HG03432 (cell line): ENCODE measurements around the gene PRKCH.

ENCODE experiments used
- ATAC-seq: cut with Tn5 transposase; IDR thresholded peaks from one replicate; pipeline ENCODE4 v1.9.1; 2021; ENCODE audit warnings: mild to moderate bottlenecking, moderate library complexity; ENCODE audit not compliant: unreplicated experiment

The PRKCH gene

DNA sequence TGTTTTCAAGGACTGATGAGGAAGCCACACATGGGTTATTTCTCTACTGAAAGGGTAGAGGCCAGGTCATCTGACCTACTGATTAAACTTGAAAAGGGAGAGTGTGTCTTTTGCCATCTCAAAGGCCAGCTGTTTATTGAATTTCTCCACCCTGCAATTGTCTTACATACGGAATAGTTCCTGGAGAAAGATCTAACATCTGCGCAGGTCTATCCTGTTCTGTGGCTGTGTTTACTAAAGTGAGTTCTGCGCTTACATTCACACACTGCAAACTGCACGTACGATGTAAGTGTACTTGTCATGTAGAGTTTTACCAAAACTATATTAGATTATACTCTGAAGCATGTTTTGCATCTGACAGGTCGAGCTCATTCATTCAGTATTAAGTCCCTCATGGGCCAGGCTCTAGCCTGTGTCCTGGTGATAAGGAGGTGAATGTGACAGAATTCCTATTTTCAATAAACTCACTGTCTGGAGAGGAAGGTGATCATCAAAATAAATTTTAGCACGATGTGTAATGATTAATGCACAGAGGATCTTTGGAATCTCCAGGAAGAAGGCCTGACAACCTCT is 96.6 kb downstream of the PRKCH start:
- ATAC-seq = no peak

- ATAC-seq = no peak
These were observed 97.4 kb downstream of the PRKCH start for GRCh38 chr14:61418746-61419145.

- ATAC-seq = no peak
These were observed 97.8 kb downstream of the PRKCH start for GRCh38 chr14:61419201-61419600.

- ATAC-seq = no peak
These were observed 98.9 kb downstream of the PRKCH start for GRCh38 chr14:61420326-61420725.

- ATAC-seq = no peak
These were observed 100.0 kb downstream of the PRKCH start for GRCh38 chr14:61421212-61421923.

GRCh38 chr14:61426048-61426447 is 104.7 kb downstream of the PRKCH start:
- ATAC-seq = no peak

GRCh38 chr14:61428261-61428660 is 106.9 kb downstream of the PRKCH start:
- ATAC-seq = no peak

DNA sequence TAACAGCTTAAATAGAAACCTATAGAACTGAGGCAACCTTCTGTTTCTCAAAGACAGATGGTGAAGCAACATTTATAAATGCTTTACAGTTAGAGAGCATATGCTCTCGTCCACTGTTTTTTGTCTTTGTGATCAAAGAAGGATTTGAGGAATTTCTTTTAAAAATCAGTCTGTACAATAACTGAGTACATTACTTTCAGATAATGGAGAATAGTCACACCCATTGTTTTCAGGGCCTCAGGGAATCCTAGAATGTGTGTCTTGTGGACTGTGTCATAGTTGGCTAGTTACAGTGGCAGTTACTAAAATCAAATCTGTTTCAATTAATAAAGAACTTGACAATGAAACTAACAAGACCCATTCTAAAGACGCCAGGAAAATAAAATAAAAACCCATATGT is 107.9 kb downstream of the PRKCH start:
- no peak for ATAC-seq

- no peak for ATAC-seq
These were observed 108.8 kb downstream of the PRKCH start for GRCh38 chr14:61430066-61430757.

- ATAC-seq = no peak
These were observed 111.8 kb downstream of the PRKCH start for GRCh38 chr14:61433169-61433568.

GRCh38 chr14:61433828-61434227 is 112.4 kb downstream of the PRKCH start:
- ATAC-seq = no peak

DNA sequence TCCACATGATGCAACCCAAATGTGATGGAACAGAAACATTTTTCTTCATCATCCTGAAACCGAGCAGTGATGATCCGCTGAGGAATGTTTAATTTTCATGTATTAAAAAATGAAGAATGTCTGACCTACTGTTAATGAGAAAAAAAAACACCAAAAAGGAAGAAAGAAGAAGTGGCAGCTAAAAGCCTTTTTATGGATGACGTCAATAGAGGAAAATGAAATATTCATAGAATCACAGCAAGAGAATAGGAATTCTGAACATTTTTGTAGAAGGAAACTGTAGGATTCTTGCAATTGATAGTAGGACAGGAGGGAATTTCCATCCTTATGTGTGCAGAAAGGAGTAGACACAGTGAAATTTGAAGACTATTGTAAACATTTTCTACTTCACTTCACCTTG is 112.9 kb downstream of the PRKCH start:
- ATAC-seq = no peak

DNA sequence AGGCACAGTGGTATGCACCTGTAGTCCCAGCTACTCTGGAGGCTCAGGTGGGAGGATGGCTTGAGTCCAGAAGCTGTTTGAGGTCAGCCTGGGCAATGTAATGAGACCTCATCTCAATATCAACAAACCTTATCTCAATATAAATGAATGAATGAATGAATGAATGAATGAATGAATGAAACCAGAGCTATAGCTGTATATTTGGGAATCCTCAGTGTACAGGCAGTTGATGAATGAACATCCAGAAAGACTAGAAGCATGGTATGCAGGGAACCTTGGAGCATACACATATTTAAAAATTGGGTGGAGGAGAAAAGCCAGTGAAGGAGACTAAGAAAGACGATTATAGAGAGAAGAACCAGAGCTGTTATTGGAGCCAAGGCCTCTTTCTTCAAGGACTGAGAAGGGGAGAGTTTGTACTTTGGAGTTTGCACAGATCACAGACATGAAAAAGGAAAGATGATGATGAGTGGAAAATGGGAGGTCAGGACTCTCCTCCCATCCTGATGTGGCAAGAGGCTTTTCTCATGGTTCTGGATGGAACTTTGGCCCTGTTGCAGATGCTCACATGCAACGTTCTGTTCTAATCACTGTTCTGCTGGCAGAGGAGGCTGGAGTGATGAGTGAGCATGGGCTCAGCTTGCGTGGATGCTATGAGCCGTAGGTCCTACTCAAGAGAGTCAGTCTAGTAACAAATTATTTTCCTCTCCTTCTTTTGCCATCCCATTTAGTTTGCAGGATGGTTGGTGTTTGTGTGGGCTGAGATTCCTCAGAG is 114.4 kb downstream of the PRKCH start:
- ATAC-seq = no peak

- no peak for ATAC-seq
These were observed 116.0 kb downstream of the PRKCH start for GRCh38 chr14:61437381-61437780.

DNA sequence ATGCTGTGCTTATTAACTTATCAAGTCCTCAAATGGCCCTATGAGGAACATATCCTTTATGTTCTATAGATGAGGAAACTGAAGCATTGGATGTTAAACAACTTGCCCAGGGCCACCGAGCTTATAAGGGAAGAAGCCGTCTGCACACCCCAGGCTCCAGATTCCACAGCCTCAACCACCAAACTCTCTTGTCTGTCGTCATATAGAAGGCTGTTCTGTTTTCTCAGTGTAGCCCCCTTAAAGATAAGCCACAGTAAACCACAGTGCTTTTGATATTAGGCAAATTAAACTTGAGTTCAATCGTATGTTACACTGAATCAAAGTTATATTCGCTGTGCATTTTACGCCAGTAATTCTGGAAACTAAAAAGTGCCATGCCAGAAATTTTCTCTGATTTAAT is 116.7 kb downstream of the PRKCH start:
- no peak for ATAC-seq

GRCh38 chr14:61438497-61438859 is 117.1 kb downstream of the PRKCH start:
- peak; percentile 57 for ATAC-seq

DNA sequence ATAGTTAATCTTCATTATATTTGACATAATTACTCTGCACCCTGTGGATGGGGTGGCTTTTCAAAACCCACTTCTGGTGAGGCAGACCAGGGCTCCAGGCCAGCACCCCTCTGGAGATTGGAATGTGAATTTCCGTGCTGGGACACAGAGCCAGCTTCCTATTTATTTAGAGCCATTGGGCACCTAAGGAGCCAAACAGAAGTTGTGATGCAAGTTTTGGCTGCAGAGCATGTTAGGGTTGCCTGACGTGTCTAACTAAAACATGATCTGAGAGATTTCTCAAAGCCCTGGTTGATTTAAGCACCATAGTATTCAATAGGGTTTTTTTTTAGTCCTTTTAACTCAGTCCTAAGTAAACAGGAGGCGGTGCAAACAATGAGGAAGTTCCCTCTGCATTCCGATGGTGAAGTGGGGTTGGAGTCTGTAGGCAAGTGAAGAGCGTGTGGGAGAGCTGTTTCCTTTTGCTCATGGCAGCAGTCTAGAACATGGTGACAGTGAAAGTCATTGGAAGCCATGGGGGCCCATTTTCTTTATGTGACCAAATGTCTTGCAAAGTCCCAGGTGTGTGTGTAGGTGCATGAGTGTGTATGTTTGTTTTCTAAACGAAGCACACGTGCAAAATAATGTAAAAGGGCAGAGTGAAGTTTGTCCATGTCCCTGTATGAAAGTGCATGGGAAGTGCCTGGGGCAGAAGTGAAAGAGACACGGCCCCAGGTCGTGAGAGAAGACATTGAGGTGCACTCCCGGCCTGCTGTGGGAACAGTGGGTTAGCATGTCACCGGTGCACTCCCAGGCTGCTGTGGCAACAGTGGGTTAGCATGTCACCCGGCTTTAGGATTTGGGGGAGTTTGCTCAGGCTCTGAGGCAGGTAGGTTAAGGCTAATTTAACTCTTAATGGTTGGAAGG is 117.7 kb downstream of the PRKCH start:
- peak; percentile 63 for ATAC-seq

- ATAC-seq = no peak
These were observed 118.5 kb downstream of the PRKCH start for GRCh38 chr14:61439779-61440418.

DNA sequence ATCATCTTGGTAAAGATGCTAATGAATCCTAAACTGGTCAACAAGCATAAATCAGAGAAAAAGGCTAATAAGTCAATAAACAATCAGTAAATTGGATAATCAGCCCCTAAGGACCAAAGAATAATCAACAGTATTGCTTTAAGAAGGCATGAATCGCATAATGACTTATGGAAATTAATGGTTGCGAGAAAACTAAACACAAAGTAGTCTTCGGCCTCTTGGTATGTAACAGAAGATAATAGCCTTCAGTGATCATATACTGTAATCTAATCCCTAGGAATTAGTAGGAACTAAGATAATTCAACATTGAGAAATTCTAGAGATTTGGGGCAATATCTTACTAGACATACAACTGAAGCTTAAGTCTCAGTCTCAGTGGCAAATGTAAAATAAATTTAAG is 122.1 kb downstream of the PRKCH start:
- ATAC-seq = no peak

GRCh38 chr14:61444215-61444768 is 122.9 kb downstream of the PRKCH start:
- ATAC-seq = peak; percentile 83
